ENCODE data around the gene MAST2. TPM values are rescaled to one million over a fixed set of nuclear protein-coding genes. Genes with fewer than 3 reads are reported as not detected.

MAST2 gene
- total RNA-seq, 1 experiment from 2014 or later = 37.2 TPM

- TF ChIP-seq ZNF281 (CRISPR knock-in tag; IDR thresholded peaks at IDR 0.05) = no peak
- no peak for TF ChIP-seq ATF6 (CRISPR knock-in tag; IDR thresholded peaks at IDR 0.05)
- TF ChIP-seq ESRRA (CRISPR knock-in tag; IDR thresholded peaks at IDR 0.05; ENCODE audit: borderline replicate concordance) = no peak
- no peak for TF ChIP-seq GABPB1 (CRISPR knock-in tag; IDR thresholded peaks at IDR 0.05)
- no peak for TF ChIP-seq ZNF317 (CRISPR knock-in tag; IDR thresholded peaks at IDR 0.05; ENCODE audit: borderline replicate concordance, low read depth)
- TF ChIP-seq ZNF671 (CRISPR knock-in tag; IDR thresholded peaks at IDR 0.05) = no peak
- TF ChIP-seq, protein P1, sequence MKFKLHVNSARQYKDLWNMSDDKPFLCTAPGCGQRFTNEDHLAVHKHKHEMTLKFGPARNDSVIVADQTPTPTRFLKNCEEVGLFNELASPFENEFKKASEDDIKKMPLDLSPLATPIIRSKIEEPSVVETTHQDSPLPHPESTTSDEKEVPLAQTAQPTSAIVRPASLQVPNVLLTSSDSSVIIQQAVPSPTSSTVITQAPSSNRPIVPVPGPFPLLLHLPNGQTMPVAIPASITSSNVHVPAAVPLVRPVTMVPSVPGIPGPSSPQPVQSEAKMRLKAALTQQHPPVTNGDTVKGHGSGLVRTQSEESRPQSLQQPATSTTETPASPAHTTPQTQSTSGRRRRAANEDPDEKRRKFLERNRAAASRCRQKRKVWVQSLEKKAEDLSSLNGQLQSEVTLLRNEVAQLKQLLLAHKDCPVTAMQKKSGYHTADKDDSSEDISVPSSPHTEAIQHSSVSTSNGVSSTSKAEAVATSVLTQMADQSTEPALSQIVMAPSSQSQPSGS (CRISPR knock-in tag; IDR thresholded peaks at IDR 0.05; ENCODE audit: borderline replicate concordance, low read depth) = no peak
- TF ChIP-seq, protein P2, sequence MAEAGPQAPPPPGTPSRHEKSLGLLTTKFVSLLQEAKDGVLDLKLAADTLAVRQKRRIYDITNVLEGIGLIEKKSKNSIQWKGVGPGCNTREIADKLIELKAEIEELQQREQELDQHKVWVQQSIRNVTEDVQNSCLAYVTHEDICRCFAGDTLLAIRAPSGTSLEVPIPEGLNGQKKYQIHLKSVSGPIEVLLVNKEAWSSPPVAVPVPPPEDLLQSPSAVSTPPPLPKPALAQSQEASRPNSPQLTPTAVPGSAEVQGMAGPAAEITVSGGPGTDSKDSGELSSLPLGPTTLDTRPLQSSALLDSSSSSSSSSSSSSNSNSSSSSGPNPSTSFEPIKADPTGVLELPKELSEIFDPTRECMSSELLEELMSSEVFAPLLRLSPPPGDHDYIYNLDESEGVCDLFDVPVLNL (CRISPR knock-in tag; IDR thresholded peaks at IDR 0.05; ENCODE audit: borderline replicate concordance, low read depth) = no peak
- no peak for TF ChIP-seq HMGA2 (CRISPR knock-in tag; IDR thresholded peaks at IDR 0.05)
- TF ChIP-seq CTCF (IDR thresholded peaks at IDR 0.05) = no peak
- TF ChIP-seq NFYB (CRISPR knock-in tag; conservative IDR thresholded peaks at IDR 0.05; ENCODE audit: low read depth) = no peak
Measured at GRCh38 chr1:45792744-45793143, 10.7 kb upstream of the MAST2 start (continued).

GRCh38 chr1:45793942-45794604, 9.3 kb upstream of the MAST2 start:
- Mint-ChIP-seq H3K4me1 (no peaks in the 10 kb centered on the region), H3K27me3 (ENCODE audit: low read depth) (peaks cover 6% of the 10 kb centered on the region; the same call in 1 of the 2 replicates), H3K36me3 (no peaks in the 10 kb centered on the region), H3K27ac (no peak overlapping the region), H3K4me3 (no peak overlapping the region), H3K9me3 (no peaks in the 10 kb centered on the region)
- POLR2A ChIA-PET = interaction anchor here (0.7 kb wide), 1 partner anchor 225 kb away, joined by 5 read pairs; no protein-coding TSS in a partner anchor
- ATAC-seq (no peak), DNase-seq (ENCODE audit: low spot score) (no peak)
- CTCF ChIA-PET = no interaction called here
- no peak for TF ChIP-seq TP53 (CRISPR knock-in tag; IDR thresholded peaks at IDR 0.05)
- no peak for TF ChIP-seq NR1H2 (CRISPR knock-in tag; IDR thresholded peaks at IDR 0.05)
- TF ChIP-seq ETV6 (CRISPR knock-in tag; IDR thresholded peaks at IDR 0.05) = no peak
- TF ChIP-seq, protein P2 (CRISPR knock-in tag; IDR thresholded peaks at IDR 0.05; ENCODE audit: borderline replicate concordance, low read depth) = no peak
- TF ChIP-seq JUN (CRISPR knock-in tag; IDR thresholded peaks at IDR 0.05) = no peak
- no peak for TF ChIP-seq AFF4 (CRISPR knock-in tag; IDR thresholded peaks at IDR 0.05; ENCODE audit: borderline replicate concordance)
- TF ChIP-seq NFYB (CRISPR knock-in tag; conservative IDR thresholded peaks at IDR 0.05; ENCODE audit: low read depth) = no peak
- no peak for TF ChIP-seq IRF2 (CRISPR knock-in tag; IDR thresholded peaks at IDR 0.05; ENCODE audit: borderline replicate concordance, low read depth)
- TF ChIP-seq ZNF423 (CRISPR knock-in tag; IDR thresholded peaks at IDR 0.05) = no peak
- TF ChIP-seq ZNF671 (CRISPR knock-in tag; IDR thresholded peaks at IDR 0.05) = no peak
- no peak for TF ChIP-seq FOXK1 (CRISPR knock-in tag; IDR thresholded peaks at IDR 0.05)
- TF ChIP-seq GTF2I (CRISPR knock-in tag; conservative IDR thresholded peaks at IDR 0.05) = no peak
- no peak for TF ChIP-seq NR2C2 (CRISPR knock-in tag; IDR thresholded peaks at IDR 0.05)
